HCT116 (cell line): Measurements from ENCODE around the gene PGAP6. TPM values are rescaled to one million over a fixed set of nuclear protein-coding genes. Genes with fewer than 3 reads are reported as not detected.
A peak's percentile ranks its signal among the peaks of the same experiment; 100 is the strongest.

Experiments
- ATAC-seq: fragments of 200-7000 bp; cut with Tn5 transposase; 2 replicates; pipeline ENCODE4 v1.9.1; 2020; ENCODE audit warnings: mild to moderate bottlenecking, moderate library complexity
- BruUV-seq: library from RNA; stranded (reverse); fragments of 400-500 nt; replicated peaks from 2 replicates; lab custom pipeline; 2021; lab: Mats Ljungman, UMichigan
- CTCF ChIA-PET: fragments of 300-600 bp; sonication (Branson Sonifier 250); formaldehyde crosslinking; loops from one replicate; lab custom pipeline; 2021; ENCODE audit warnings: antibody characterized with exemption; lab: Charles Lee
- POLR2A ChIA-PET: fragments of 300-600, 350-600 bp; sonication (Branson Sonifier 250); formaldehyde crosslinking; loops from one replicate; lab custom pipeline; 2021; ENCODE audit warnings: antibody characterized with exemption; lab: Charles Lee
- RAD21 ChIA-PET, 2 experiments: fragments of 300-600 bp; sonication (Branson Sonifier 250); formaldehyde crosslinking; loops; one replicate each; lab custom pipeline; 2023; ENCODE audit warnings: low total read pairs in 2 of 2; ENCODE audit not compliant: uncharacterized antibody in 2 of 2, unreplicated experiment in 2 of 2, low non-redundant PET in 1 of 2; lab: Charles Lee
- DNase-seq: peaks from one replicate; pipeline ENCODE4 v3.0.0-alpha.2; 2010; ENCODE audit warnings: low read depth, low spot score
- H2AFZ ChIP-seq: fragments of 200-600 bp; shearing (Covaris generic), sonication (generic); 2 replicates; pipeline ENCODE4 v1.6.1; 2017; ENCODE audit warnings: low read depth, mixed run types, mixed read lengths, antibody characterized with exemption, low read length; ENCODE audit not compliant: poor library complexity, severe bottlenecking
- H3K27ac ChIP-seq: 2 replicates; pipeline ENCODE4 v1.5.1; 2012; ENCODE audit warnings: low read depth, low read length
- H3K27me3 ChIP-seq: fragments of 200-600 bp; sonication (generic); 2 replicates; pipeline ENCODE4 v1.6.1; 2016; ENCODE audit warnings: mixed run types, low read length, mixed read lengths; ENCODE audit not compliant: insufficient read depth
- H3K36me3 ChIP-seq, 2 experiments: fragments of 200-500 bp in 1 of 2; fragments of 200-600 bp in 1 of 2; sonication (Bioruptor generic) in 1 of 2; sonication (generic) in 1 of 2; 2 replicates each; pipeline versions ENCODE4 v1.5.1 to v1.6.1; 2014 to 2016; ENCODE audit warnings: low read length in 2 of 2, inconsistent platforms in 1 of 2, mixed read lengths in 1 of 2, mixed run types in 1 of 2; ENCODE audit not compliant: insufficient read depth in 2 of 2, control insufficient read depth in 1 of 2
- H3K4me1 ChIP-seq, 2 experiments: fragments of 200-600 bp in 1 of 2; sonication (generic) in 1 of 2; 2 replicates each; pipeline versions ENCODE4 v1.5.1 to v1.6.1; 2012 to 2017; ENCODE audit warnings: low read length in 2 of 2, inconsistent platforms in 1 of 2, mild to moderate bottlenecking in 1 of 2, mixed read lengths in 1 of 2, mixed run types in 1 of 2, moderate library complexity in 1 of 2; ENCODE audit not compliant: insufficient read depth in 2 of 2, control insufficient read depth in 1 of 2
- H3K4me2 ChIP-seq: fragments of 200-600 bp; sonication (generic); 2 replicates; pipeline ENCODE4 v1.6.1; 2017; ENCODE audit warnings: mixed run types, low read length, mixed read lengths
- H3K4me3 ChIP-seq, 2 experiments: fragments of 200-600 bp in 1 of 2; sonication (generic) in 1 of 2; replicated peaks in 1 of 2; 2 replicates each; pipeline ENCODE4 v1.5.1; 2011 to 2016; ENCODE audit warnings: low read length in 2 of 2, control low read depth in 1 of 2, low read depth in 1 of 2, mild to moderate bottlenecking in 1 of 2, mixed read lengths in 1 of 2, mixed run types in 1 of 2
- H3K79me2 ChIP-seq: fragments of 200-600 bp; sonication (generic); 2 replicates; pipeline ENCODE4 v1.6.1; 2017; ENCODE audit warnings: mild to moderate bottlenecking, mixed run types, low read length, moderate library complexity, mixed read lengths; ENCODE audit not compliant: insufficient read depth
- H3K9ac ChIP-seq: fragments of 200-600 bp; sonication (generic); 2 replicates; pipeline ENCODE4 v1.6.1; 2016; ENCODE audit warnings: low read length, mixed read lengths
- H3K9me2 ChIP-seq: fragments of 200-600 bp; sonication (generic), shearing (Covaris generic); 2 replicates; pipeline ENCODE4 v1.6.1; 2017; ENCODE audit warnings: mixed run types, mild to moderate bottlenecking, moderate library complexity; ENCODE audit not compliant: insufficient read depth
- H3K9me3 ChIP-seq, 2 experiments: fragments of 200-500 bp in 1 of 2; fragments of 200-600 bp in 1 of 2; sonication (Bioruptor generic) in 1 of 2; sonication (generic) in 1 of 2; 2 replicates each; pipeline ENCODE4 v1.6.1; 2014 to 2017; ENCODE audit warnings: low read length in 2 of 2, mixed read lengths in 2 of 2, inconsistent platforms in 1 of 2, low read depth in 1 of 2, mild to moderate bottlenecking in 1 of 2, mixed run types in 1 of 2, moderate library complexity in 1 of 2; ENCODE audit not compliant: control insufficient read depth in 1 of 2, insufficient read depth in 1 of 2
- H4K20me1 ChIP-seq: fragments of 200-600 bp; sonication (generic), shearing (Covaris generic); 2 replicates; pipeline ENCODE4 v1.6.1; 2017; ENCODE audit warnings: mixed run types, mild to moderate bottlenecking, moderate library complexity; ENCODE audit not compliant: insufficient read depth
- CBX3 ChIP-seq: IDR thresholded peaks from 2 replicates; pipeline ENCODE4 v1.6.1; 2012; ENCODE audit warnings: low read depth
- CTCF ChIP-seq, 3 experiments: fragments of 200-600 bp in 1 of 3; sonication (generic) in 1 of 3; IDR thresholded peaks in 2 of 3; conservative IDR thresholded peaks in 1 of 3; 2 replicates each; pipeline ENCODE4 v1.5.1; 2012 to 2017; ENCODE audit warnings: low read depth in 2 of 3, low read length in 2 of 3, antibody characterized with exemption in 1 of 3, borderline replicate concordance in 1 of 3, control low read depth in 1 of 3, mild to moderate bottlenecking in 1 of 3, mixed read lengths in 1 of 3, mixed run types in 1 of 3, moderate library complexity in 1 of 3; ENCODE audit not compliant: insufficient read depth in 1 of 3
- EZH2phosphoT487 ChIP-seq: fragments of 200-600 bp; IDR thresholded peaks from 2 replicates; pipeline ENCODE4 v1.6.1; 2018; ENCODE audit warnings: antibody characterized with exemption, borderline replicate concordance
- JUND ChIP-seq: IDR thresholded peaks from 2 replicates; pipeline ENCODE4 v1.6.1; 2012
- SIN3A ChIP-seq: IDR thresholded peaks from 2 replicates; pipeline ENCODE4 v1.6.1; 2012; ENCODE audit warnings: low read depth
- ZFX ChIP-seq: fragments of 450-650 bp; IDR thresholded peaks from 2 replicates; pipeline ENCODE4 v1.6.1; 2017
- intact Hi-C: fragments of 100-400 bp; cut with micrococcal nuclease; formaldehyde crosslinking; loops from 2 replicates; pipeline ENCODE4 v1.10.0; 2022
- total RNA-seq: library from RNA; stranded (reverse); gene quantifications from one replicate; pipeline ENCODE4 v1.2.1, GENCODE V29; 2021; ENCODE audit not compliant: unreplicated experiment

The PGAP6 gene
- total RNA-seq, 1 experiment from 2014 or later, result 35.4 TPM

- H2AFZ ChIP-seq, result no peak overlapping the region
- H3K36me3 ChIP-seq, result no peaks in the 10 kb centered on the region
- H3K27me3 ChIP-seq, result no peaks in the 10 kb centered on the region
- DNase-seq (no peak), ATAC-seq (no peak)
- H4K20me1 ChIP-seq, result no peaks in the 10 kb centered on the region
- H3K9me2 ChIP-seq, result no peaks in the 10 kb centered on the region
- peak overlapping the region; percentile 71; the same call in 1 of the 2 replicates for H3K9ac ChIP-seq
- POLR2A ChIA-PET, result no interaction called here
- CTCF ChIA-PET, result no interaction called here
- H3K4me1 ChIP-seq, result peaks cover 3 to 22% of the 10 kb centered on the region in 2 experiments; a peak in 2 of 4 replicates
- no peaks in the 10 kb centered on the region for H3K79me2 ChIP-seq
- RAD21 ChIA-PET, result no interaction called here
- no peaks in the 10 kb centered on the region for H3K9me3 ChIP-seq
- no TSS peak for BruUV-seq
- intact Hi-C loops, result no loop called here
- peak overlapping the region; percentile 63 for H3K4me3 ChIP-seq
- peak overlapping the region; percentile 77 for H3K4me2 ChIP-seq
- peak overlapping the region; percentile 83 for H3K27ac ChIP-seq
- TF ChIP-seq JUND, result no peak
- no peak for TF ChIP-seq CTCF (IDR thresholded peaks at IDR 0.05 in 2 of 3, conservative IDR thresholded peaks at IDR 0.05 in 1 of 3; ENCODE audit: borderline replicate concordance in 1 of 3, insufficient read depth in 1 of 3, low read depth in 2 of 3, low read length in 2 of 3)
- no peak for TF ChIP-seq EZH2phosphoT487
- no peak for TF ChIP-seq SIN3A
- TF ChIP-seq CBX3, result no peak
These were observed 18.3 kb upstream of the PGAP6 start for GRCh38 chr16:400061-400591.

GRCh38 chr16:399340-400019, 17.7 kb upstream of the PGAP6 start:
- H3K9me3 ChIP-seq, result no peaks in the 10 kb centered on the region
- H3K4me2 ChIP-seq, result no peak overlapping the region
- DNase-seq (no peak), ATAC-seq (no peak)
- intact Hi-C loops, result loop anchor here (10.0 kb wide), 1 partner anchor 95 kb away; no protein-coding TSS in a partner anchor
- peaks cover 3 to 22% of the 10 kb centered on the region in 2 experiments; a peak in 2 of 4 replicates for H3K4me1 ChIP-seq
- RAD21 ChIA-PET, result no interaction called here
- BruUV-seq, result no TSS peak
- H3K27me3 ChIP-seq, result no peaks in the 10 kb centered on the region
- no peaks in the 10 kb centered on the region for H3K79me2 ChIP-seq
- H4K20me1 ChIP-seq, result no peaks in the 10 kb centered on the region
- CTCF ChIA-PET, result no interaction called here
- POLR2A ChIA-PET, result no interaction called here
- TF ChIP-seq ZFX, result no peak
- no peak for TF ChIP-seq SIN3A
- TF ChIP-seq EZH2phosphoT487, result no peak
- no peak overlapping the region for H3K9ac ChIP-seq
- H3K27ac ChIP-seq, result peak overlapping the region; percentile 83; the same call in 1 of the 2 replicates
- H3K9me2 ChIP-seq, result no peaks in the 10 kb centered on the region
- H3K36me3 ChIP-seq, result no peaks in the 10 kb centered on the region
- H2AFZ ChIP-seq, result no peak overlapping the region
- no peak overlapping the region for H3K4me3 ChIP-seq
